ENCODE measurements around the gene SPG7. TPM values are rescaled to one million over a fixed set of nuclear protein-coding genes. Genes with fewer than 3 reads are reported as not detected.

The SPG7 gene
- total and polyA plus RNA-seq, 9 of the 15 experiments (the other 6 are each of a cell fraction or from before 2014, with no cell fraction given): 5.8 to 89.1 (median 49.4) TPM

DNA sequence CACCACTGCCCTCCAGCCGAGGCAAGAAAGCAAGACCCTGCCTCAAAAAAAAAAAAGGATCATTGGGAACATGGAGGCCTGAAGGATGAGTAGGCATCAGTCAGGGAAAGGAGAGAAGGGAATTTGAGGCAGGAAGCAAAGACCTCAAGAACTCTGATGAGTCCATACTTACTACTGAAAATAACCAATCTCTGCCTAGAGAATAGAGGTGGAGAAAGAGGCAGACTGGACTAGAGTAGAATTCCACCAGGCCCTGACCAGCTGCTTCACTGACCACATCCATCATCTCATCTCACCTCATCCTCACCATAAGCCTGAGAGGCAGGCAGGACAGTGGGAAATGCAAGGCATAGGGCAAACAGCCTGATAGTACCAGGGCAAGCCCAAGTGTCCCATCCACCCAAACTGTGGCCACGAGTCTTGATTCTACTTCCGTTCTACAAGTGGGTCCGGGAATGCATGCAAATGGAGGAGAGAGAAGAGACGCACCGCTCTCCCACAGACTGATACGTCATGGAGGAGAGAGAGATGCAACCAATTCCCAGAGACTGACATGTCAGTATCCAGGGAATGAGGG, 35.0 kb upstream of the SPG7 start (continued):
- TF ChIP-seq, protein P1, sequence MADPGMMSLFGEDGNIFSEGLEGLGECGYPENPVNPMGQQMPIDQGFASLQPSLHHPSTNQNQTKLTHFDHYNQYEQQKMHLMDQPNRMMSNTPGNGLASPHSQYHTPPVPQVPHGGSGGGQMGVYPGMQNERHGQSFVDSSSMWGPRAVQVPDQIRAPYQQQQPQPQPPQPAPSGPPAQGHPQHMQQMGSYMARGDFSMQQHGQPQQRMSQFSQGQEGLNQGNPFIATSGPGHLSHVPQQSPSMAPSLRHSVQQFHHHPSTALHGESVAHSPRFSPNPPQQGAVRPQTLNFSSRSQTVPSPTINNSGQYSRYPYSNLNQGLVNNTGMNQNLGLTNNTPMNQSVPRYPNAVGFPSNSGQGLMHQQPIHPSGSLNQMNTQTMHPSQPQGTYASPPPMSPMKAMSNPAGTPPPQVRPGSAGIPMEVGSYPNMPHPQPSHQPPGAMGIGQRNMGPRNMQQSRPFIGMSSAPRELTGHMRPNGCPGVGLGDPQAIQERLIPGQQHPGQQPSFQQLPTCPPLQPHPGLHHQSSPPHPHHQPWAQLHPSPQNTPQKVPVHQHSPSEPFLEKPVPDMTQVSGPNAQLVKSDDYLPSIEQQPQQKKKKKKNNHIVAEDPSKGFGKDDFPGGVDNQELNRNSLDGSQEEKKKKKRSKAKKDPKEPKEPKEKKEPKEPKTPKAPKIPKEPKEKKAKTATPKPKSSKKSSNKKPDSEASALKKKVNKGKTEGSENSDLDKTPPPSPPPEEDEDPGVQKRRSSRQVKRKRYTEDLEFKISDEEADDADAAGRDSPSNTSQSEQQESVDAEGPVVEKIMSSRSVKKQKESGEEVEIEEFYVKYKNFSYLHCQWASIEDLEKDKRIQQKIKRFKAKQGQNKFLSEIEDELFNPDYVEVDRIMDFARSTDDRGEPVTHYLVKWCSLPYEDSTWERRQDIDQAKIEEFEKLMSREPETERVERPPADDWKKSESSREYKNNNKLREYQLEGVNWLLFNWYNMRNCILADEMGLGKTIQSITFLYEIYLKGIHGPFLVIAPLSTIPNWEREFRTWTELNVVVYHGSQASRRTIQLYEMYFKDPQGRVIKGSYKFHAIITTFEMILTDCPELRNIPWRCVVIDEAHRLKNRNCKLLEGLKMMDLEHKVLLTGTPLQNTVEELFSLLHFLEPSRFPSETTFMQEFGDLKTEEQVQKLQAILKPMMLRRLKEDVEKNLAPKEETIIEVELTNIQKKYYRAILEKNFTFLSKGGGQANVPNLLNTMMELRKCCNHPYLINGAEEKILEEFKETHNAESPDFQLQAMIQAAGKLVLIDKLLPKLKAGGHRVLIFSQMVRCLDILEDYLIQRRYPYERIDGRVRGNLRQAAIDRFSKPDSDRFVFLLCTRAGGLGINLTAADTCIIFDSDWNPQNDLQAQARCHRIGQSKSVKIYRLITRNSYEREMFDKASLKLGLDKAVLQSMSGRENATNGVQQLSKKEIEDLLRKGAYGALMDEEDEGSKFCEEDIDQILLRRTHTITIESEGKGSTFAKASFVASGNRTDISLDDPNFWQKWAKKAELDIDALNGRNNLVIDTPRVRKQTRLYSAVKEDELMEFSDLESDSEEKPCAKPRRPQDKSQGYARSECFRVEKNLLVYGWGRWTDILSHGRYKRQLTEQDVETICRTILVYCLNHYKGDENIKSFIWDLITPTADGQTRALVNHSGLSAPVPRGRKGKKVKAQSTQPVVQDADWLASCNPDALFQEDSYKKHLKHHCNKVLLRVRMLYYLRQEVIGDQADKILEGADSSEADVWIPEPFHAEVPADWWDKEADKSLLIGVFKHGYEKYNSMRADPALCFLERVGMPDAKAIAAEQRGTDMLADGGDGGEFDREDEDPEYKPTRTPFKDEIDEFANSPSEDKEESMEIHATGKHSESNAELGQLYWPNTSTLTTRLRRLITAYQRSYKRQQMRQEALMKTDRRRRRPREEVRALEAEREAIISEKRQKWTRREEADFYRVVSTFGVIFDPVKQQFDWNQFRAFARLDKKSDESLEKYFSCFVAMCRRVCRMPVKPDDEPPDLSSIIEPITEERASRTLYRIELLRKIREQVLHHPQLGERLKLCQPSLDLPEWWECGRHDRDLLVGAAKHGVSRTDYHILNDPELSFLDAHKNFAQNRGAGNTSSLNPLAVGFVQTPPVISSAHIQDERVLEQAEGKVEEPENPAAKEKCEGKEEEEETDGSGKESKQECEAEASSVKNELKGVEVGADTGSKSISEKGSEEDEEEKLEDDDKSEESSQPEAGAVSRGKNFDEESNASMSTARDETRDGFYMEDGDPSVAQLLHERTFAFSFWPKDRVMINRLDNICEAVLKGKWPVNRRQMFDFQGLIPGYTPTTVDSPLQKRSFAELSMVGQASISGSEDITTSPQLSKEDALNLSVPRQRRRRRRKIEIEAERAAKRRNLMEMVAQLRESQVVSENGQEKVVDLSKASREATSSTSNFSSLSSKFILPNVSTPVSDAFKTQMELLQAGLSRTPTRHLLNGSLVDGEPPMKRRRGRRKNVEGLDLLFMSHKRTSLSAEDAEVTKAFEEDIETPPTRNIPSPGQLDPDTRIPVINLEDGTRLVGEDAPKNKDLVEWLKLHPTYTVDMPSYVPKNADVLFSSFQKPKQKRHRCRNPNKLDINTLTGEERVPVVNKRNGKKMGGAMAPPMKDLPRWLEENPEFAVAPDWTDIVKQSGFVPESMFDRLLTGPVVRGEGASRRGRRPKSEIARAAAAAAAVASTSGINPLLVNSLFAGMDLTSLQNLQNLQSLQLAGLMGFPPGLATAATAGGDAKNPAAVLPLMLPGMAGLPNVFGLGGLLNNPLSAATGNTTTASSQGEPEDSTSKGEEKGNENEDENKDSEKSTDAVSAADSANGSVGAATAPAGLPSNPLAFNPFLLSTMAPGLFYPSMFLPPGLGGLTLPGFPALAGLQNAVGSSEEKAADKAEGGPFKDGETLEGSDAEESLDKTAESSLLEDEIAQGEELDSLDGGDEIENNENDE (IDR thresholded peaks at IDR 0.05; ENCODE audit: low read depth, low read length): no peak
- TF ChIP-seq ZFX (CRISPR knock-in tag; IDR thresholded peaks at IDR 0.05) (0 out of 2 replicates have a peak, but pooled peaks have one; percentile 7), USF2 (CRISPR knock-in tag; IDR thresholded peaks at IDR 0.05) (no peak), CBX2 (IDR thresholded peaks at IDR 0.05; ENCODE audit: insufficient read depth, low read length, poor library complexity, severe bottlenecking) (no peak), HCFC1 (IDR thresholded peaks at IDR 0.05; ENCODE audit: low read depth, low read length) (no peak)
